ENCODE data around the gene RNF208.
A peak's percentile ranks its signal among the peaks of the same experiment; 100 is the strongest.

The RNF208 gene

DNA sequence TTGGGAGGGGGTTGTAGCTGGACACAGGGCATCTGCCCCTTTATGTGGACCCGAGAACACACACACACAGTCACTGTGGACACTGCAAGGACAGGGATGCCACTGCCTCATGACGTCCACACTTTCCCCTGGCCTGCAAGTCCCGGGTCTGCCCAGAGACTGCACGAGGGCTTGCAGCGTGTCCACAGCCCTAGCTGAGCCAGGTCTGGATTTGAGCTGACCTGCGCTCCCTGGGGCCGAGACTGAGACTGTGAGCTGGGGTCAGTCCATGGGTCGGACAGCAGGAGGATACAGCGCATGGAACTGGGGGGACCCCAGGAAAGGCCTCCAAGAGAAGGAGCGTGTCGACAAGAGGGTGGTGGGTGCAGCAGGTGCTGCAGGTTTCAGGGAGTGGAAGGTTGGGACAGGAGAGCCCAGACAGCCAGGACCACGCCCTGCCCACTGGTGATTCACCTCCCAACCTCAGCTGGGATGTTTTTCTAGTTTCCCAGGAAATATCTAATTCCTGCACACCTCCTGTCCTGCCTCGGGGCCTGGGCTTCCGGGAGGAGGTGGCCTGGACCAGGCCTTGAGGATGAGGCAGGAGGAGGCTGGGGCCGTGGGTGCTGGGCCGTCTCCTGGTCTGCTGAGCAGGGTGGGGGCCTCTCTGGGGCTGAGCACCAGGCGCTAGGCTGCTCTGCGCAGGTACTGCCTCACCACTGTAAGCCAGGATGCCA, 4.5 kb upstream of the RNF208 start:
- no peak for DNase-seq

DNA sequence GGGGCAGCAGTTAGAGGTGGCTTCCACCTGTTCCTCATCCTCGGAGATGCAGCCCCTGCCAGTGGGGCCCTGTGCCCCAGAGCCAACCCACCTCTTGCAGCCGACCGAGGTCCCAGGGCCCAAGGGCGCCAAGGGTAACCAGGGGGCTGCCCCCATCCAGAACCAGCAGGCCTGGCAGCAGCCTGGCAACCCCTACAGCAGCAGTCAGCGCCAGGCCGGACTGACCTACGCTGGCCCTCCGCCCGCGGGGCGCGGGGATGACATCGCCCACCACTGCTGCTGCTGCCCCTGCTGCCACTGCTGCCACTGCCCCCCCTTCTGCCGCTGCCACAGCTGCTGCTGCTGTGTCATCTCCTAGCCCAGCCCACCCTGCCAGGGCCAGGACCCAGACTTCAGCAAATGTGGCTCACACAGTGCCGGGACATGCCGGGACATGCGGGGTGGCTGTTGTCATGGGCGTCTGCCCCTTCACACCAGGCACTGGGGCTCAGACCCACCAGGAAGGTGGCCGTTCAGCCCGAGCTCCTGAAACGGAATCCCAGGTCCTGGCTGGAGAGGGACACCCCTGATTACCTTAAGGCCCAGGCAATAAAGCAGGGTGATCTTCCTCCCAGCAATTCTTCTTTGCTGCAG, 3.8 kb upstream of the RNF208 start:
- DNase-seq: no peak

DNA sequence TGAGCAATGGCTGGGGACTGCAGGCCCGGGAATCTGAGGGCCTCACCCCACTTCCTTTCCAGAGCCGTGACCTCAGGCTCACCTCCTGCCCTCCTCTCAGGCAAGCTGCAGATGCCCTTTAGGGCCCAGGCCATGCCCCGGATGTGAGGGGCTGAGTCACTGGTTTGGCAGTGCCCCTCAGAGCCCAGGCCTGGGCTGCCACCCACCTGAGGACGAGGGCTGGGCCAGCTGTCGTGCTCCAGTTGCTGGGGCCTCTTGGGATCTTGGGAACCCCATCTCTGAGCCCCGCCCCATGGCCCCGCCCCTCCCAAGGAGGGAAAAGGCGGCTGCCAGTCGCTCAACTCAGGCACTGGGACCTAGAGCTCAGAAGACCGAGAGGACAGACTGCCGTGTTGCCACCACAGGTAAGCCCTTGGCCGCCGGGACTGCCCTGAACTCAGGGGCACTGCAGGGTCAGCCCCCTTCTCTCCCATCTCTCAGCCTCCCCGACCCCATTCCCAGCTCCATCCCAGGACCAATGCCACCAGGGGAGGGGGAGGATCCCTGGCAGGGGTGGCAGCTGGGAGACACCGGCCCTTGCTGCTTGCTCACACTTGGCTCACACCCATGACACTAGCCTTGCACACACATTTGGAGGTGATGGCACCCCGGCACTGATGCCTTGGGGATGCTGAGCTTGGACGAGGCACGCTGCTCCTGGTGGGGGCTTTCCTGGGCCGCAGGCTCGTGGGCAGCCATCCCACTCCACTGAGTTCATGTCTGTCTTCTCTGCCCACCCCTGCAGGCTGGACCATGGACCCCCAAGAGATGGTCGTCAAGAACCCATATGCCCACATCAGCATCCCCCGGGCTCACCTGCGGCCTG, 3.0 kb upstream of the RNF208 start, which contains the start of gene CYSRT1:
CYSRT1 (plus strand) TSS at position 345 of the 865 bp plus-strand sequence; CDS start at position 793, 448 bp downstream.
- no peak for DNase-seq

- DNase-seq: peak; percentile 98
Measured at GRCh38 chr9:137223078-137223970, 1.3 kb upstream of the RNF208 start.

DNA sequence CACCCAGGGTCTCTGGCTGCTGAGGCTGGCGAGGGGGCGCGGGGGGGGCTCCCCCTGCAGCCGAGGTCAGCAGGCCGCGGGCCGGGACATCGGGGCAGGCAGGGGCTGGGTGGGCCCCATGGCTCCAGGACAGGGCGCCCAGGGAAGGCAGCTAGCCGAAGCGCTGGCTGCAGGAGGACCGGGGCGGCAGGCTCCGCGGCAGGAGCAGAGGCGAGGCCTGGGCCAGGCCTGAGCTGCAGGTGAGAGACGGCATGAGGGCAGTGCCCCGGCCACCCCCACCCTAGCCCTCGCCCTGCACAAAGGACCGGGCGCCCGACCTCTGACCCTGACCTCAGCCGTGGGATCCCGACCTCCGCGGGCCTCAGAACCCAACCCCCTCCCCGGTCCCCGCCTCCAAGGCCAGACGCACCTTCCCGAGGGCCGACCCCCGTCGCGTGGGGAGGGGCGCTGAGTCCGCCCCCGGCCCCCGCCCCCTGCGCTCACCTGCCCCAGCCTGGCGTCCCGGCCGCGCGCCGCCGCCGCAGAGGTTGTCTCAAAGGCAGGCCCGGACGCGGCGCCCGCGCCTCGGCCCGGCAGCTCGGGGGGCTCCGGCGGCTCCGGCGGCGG, 431 bp downstream of the RNF208 start:
- DNase-seq: peak; percentile 44

DNA sequence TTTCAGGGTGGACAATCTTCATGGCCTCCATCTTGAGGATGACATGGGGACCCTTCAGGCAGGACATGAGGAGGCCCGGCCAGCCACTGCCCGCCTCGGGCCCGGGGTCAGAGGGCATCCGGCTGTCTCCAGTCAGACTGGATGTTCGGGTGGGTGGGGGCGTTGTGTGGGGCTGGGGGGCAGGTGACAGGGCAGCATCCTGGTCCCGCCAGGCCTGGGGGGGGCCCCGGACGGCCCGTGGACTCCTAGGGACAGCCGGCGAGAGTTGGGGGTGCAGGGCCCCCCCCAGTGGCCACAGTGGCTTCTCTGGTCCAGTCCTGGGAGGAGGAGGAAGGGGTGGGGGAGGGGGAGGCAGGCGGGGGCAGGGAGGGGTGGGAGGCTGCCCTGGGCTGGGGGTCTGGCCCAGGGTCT, 940 bp downstream of the RNF208 start:
- no peak for DNase-seq

- no peak for DNase-seq
Measured at GRCh38 chr9:137220317-137221094, 1.5 kb downstream of the RNF208 start.

DNA sequence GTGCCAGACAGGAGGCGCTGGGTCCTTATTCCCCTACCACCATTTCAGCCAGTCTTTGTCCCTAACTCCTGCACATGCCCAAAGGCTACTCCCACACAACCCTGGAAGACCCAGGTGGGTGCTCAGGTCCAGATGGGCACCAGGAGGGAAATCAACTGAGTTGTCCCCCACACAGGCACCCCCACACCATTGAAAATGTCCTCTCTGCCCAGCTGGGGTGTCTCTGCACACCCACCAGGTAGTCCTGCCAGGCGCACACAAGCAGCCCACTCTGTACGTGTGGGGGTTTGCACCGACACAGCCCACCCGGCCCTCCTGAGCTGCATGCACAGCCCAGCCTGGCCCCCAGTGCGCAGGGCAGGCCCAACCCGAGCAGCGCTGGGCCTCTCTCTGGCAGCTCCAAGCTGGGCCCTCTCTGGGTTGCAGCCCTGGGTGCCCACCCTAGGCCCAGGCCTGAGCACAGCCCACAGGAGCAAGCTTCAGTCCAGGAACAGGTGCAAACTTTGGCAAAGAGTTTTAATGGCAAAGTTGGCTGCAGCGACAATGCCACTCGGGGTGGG, 2.2 kb downstream of the RNF208 start:
- DNase-seq: no peak

- DNase-seq: no peak
Measured at GRCh38 chr9:137218754-137219271, 3.2 kb downstream of the RNF208 start.

- DNase-seq: no peak
Measured at GRCh38 chr9:137218212-137218753, 3.8 kb downstream of the RNF208 start.

GRCh38 chr9:137217276-137218211, 4.5 kb downstream of the RNF208 start:
- DNase-seq: peak; percentile 40

DNA sequence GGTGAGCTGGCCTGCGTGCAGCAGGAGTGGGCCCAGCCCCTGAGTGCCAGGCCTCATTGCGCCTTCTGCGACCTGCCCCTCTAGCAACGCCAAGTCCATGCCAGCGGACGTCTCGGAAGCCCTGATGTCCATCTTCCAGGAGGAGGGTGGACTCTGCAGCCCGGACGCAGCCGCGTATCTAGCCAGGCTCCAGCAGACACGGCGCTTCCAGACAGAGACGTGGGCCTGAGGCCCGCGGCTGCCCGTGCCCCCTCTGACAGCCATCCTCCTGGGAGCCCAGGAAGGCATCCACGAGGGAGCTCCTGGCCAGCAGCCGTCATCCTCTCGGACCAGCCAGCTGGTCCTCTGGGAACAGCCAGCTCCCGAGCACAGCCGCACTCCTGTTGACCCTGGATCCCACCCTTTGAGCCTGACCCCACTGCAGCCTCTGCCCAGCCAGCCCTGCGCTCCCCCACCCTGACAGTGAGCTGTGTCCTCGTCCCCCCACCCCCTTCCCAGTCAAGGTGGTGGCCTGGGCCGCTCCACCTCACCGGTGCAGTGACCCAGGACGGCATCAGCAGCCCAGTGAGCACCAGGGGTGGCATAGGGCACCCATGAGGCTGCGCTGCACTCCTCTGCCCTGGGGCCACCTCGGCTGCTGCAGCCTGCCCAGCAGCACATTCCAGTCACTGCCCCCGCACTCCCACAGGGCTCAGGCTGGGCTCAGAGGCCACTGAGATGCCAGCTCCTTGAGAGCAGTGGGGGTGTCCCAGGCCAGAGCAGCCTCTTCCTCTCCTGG, 5.7 kb downstream of the RNF208 start:
- no peak for DNase-seq

- DNase-seq: no peak
Measured at GRCh38 chr9:137215196-137215986, 6.6 kb downstream of the RNF208 start.

- DNase-seq: no peak
Measured at GRCh38 chr9:137214620-137215019, 7.4 kb downstream of the RNF208 start.

DNA sequence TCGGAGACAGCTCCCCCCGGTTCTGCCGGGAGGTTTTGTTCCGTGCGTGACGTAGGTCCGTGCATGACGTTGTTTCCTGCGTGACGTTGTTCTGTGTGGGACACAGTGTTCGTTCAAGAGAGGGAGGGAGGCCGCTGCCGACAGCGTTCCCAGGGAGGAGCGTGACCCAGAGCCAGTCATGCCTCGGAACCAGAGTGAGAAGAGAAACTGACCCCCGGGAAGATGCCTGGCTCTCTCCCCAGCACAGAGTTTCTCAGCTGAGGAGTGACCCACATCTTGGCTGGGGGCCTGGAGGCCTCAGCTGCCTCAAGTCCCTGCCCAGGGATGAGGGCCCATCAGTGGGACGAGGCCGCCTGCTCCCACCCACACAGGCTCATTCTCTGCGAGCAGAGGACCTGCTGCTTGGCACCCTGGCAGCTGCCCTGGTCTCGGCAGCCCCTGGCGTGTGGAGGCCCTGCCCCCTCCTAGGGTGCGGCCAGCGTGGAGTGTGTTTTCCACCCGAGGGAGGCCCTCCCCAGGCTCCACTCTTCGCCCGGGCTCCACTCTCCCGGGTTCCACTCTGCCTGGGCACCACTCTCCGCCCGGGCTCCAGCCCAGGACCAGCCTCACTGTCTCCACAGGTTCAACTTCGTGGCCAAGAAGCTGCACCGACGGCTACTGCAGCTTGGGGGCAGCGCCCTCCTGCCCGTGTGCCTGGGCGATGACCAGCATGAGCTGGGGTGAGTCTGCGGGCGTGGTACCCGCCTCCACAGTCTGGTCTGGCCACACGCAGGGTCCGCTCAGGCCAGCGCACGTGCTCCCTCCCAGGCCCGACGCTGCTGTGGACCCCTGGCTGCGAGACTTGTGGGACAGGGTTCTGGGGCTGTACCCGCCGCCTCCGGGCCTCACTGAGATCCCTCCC, 8.6 kb downstream of the RNF208 start:
- DNase-seq: no peak

GRCh38 chr9:137212520-137212919, 9.5 kb downstream of the RNF208 start:
- DNase-seq: no peak
